ENCODE results near the gene SLC45A1. TPM values are rescaled to one million over a fixed set of nuclear protein-coding genes. Genes with fewer than 3 reads are reported as not detected.
A peak's percentile ranks its signal among the peaks of the same experiment; 100 is the strongest.
"Not testable (repeated sequence)": the region's sequence is repeated elsewhere in the genome, so short reads cannot be mapped to it uniquely, and the experiment has no call there.

Gene SLC45A1
- total RNA-seq, 1 donor from 2014 or later, result 2.5 TPM

- DNase-seq (ENCODE audit: low spot score) (no peak), ATAC-seq (no peak)
- intact Hi-C loops (cut with DNase I), result no loop called here
Measured at GRCh38 chr1:8376358-8376840, 58.5 kb downstream of the SLC45A1 start.

- intact Hi-C loops (cut with DNase I), result no loop called here
- DNase-seq (ENCODE audit: low spot score), result no peak
- ATAC-seq, result no peak
Measured at GRCh38 chr1:8377271-8377981, 59.5 kb downstream of the SLC45A1 start.

GRCh38 chr1:8378178-8378577 is 60.3 kb downstream of the SLC45A1 start:
- ATAC-seq (peak; percentile 72), DNase-seq (ENCODE audit: low spot score) (no peak)
- intact Hi-C loops (cut with DNase I), result no loop called here

DNA sequence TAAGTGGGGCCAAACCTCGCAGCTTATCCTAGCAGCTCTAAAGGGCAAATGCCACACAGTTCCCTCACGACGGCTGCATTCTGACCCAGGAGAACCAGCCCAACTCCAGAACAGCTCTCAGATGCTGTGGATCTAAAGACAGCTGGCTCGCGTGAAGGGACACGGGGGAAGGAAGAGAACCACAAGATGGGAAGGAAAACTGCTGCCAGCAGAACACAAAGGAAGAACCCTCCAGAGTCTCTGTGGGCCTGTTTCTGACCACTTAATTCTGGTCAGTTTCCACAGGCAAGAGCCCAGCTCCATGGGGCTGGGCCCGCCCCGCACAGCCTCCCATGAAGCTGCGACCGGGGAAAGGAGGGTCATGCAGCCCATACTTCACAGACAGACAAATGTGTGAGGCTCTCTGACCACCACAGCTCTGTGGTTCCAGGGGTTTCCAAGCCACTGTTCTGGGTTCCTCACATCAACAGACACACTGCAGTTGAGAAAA is 61.1 kb downstream of the SLC45A1 start:
- intact Hi-C loops (cut with DNase I), result no loop called here
- DNase-seq (ENCODE audit: low spot score) (no peak), ATAC-seq (peak; percentile 76)

- no peak for DNase-seq (ENCODE audit: low spot score)
- ATAC-seq, result peak; percentile 2
- intact Hi-C loops (cut with DNase I), result no loop called here
Measured at GRCh38 chr1:8379513-8380186, 61.7 kb downstream of the SLC45A1 start.

DNA sequence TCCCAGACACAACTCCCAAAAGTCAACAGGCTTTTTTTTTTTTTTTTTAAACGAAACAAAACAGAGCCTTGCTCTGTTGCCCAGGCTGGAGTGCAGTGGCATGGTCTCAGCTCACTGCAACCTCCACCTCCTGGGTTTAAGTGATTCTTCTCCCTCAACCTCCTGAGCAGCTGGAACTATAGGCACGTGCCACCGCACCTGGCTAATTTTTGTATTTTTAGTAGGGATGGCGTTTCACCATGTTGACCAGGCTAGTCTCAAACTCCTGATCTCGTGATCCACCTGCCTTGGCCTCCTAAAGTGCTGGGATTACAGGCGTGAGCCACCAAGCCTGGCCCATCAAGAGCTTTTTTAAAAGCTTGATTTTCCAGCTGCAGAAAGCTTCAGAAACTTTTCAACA is 62.4 kb downstream of the SLC45A1 start:
- ATAC-seq; DNase-seq (ENCODE audit: low spot score); intact Hi-C loops (cut with DNase I): not testable (repeated sequence)

GRCh38 chr1:8381618-8382017 is 63.7 kb downstream of the SLC45A1 start:
- DNase-seq (ENCODE audit: low spot score) (no peak), ATAC-seq (no peak)
- intact Hi-C loops (cut with DNase I), result no loop called here

DNA sequence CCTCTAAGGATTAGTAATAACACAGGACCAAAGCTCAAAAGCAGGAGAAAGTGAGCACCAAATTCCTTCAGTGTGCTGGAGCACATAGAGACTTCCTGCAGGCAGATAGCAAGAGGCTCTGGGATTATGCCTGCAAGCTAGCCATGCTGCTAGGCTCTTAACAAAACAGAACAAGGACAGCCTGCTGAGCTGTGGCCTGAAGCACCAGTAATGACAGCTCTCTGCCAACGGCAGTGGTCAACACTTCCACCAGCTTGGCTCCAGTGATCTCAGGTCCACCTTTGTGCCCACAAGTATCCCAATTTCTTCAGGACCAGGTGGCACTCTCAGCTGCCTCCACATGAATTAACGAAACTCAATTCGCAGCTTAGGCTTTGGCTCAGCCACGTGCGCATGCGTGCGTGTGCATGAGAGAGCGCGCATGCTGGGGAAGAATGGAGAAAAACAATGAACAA is 64.2 kb downstream of the SLC45A1 start:
- intact Hi-C loops (cut with DNase I), result no loop called here
- ATAC-seq (no peak), DNase-seq (ENCODE audit: low spot score) (no peak)

DNA sequence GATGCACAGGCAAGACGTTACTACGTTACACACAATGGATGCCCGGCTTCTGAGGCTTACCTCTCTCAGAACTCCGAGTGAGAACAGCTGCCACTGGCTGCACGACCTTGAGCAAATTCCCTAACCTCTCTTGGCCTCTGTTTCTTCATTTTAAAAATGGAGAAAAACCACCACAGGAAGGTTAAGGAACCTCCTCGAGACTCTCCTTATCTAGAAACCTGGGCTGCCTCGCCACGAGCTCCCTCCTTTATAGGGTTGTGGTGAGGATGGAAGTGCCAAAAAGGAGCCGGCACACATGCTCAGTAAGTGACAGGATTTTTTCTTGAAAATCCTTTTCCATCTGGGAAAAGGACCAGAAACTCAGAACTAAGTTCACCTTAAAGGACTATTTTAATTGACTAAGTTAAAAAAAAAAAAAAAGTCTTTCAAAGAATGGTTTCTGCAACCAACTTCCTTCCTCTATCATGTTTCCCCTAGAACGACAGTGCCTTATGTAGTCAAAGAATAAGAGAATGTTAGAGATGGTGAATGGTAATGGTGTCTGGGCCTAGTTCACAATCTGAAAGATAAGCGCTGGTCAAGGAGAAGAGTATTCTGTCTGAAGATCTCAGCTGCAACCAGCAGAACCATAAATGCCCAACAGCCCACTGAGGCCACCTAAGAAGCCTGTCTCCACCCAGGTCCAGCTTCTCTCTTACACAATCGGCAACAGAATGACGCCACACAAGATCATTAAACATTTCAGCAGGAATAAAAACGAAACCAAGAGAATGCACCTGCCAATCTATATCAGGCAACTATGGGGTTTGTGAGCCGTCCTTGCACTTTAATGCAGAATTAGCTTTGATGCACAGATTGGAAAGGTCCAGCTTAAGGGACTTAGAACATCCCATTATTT is 64.9 kb downstream of the SLC45A1 start:
- intact Hi-C loops (cut with DNase I), result no loop called here
- ATAC-seq, result no peak

DNA sequence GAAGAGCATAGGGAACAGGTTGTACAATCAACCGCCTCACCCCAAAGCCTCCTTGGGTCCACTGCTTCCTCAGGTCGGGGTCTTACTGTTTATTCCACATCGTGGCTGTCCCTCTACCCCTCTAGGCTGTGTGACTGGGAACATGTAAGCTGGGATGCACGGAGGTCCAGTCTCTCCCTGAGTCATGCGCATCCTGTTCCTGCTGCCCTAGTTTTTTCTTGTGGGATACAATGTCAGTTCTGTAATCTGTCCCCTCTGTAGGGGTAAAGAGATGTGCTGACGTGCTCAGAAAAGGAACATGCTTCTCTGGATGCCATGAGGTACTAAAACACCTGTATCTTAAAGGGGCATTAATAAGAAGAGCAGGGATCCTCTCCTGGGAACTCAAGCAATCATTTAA is 66.2 kb downstream of the SLC45A1 start:
- ATAC-seq (no peak), DNase-seq (ENCODE audit: low spot score) (no peak)
- intact Hi-C loops (cut with DNase I), result no loop called here

More for the DNA sequence above, 64.9 kb downstream of the SLC45A1 start:
- no peak for DNase-seq (ENCODE audit: low spot score)

- ATAC-seq (no peak), DNase-seq (ENCODE audit: low spot score) (no peak)
- intact Hi-C loops (cut with DNase I), result no loop called here
Measured at GRCh38 chr1:8384577-8384976, 66.7 kb downstream of the SLC45A1 start.

DNA sequence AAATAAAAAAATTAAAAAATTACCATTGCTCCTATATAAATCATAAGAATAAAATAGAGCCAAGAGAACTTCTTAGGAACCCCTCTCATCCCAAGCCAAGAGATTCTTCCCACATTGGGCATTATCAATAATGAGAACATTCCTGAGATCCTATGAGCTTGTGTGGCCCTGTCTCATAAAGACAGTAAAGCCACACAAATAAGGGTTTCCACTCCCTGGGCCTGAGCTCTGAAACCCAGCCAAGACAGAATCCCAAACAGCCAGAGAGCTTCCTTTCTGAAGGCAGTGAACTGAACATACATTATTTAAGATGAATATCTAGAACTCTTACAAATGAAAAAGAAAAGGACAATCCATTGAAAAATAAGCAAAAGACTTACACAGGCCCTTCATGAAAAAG is 68.3 kb downstream of the SLC45A1 start:
- DNase-seq (ENCODE audit: low spot score) (no peak), ATAC-seq (no peak)
- intact Hi-C loops (cut with DNase I), result no loop called here

- ATAC-seq, result no peak
- intact Hi-C loops (cut with DNase I), result no loop called here
- no peak for DNase-seq (ENCODE audit: low spot score)
Measured at GRCh38 chr1:8388732-8389562, 71.0 kb downstream of the SLC45A1 start.

DNA sequence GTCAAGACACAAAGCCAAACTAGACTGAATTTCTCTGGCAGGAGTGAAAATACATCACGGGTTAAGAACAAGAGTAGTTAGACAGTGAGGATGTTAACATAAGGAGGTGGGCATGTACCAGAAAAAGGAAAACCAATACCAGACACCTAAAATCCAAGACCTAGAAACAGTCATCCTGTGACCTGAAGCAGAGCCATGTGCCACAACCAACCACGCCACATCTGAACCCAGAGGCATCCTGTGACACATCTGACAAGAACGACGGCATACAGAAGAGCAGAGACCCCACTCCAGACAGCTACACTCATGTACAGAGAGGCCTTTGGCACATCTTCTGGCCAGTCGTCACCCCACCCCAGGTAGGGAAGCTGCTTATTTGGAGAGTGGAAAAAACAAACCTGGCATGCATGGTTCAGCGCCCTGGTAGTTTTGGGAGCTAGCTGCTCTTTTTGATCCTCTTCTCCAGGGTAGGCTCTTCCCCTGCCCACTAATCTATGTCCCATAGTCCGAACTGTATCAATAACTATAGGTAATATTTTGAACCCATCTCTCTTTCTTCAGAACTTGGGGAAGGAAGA is 72.1 kb downstream of the SLC45A1 start:
- intact Hi-C loops (cut with DNase I), result no loop called here
- peak; percentile 23 for ATAC-seq

DNA sequence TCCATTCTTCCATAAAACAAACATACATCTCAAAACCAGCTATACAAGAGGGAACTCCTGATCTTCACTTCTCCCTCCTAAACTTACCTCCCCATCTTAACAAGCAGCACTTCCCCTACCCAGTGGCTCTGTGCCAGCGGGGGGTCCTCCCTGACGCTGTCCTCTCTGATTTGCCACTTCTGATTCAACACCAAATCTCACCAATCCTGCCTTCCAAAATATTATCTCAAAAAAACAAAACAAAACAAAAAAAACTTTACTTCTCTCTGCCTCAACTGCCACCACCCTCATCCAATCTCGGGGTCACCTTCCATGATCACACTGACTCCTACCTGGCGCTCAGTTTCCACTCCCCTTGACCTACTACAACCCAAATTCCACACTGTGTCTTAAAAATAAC is 72.8 kb downstream of the SLC45A1 start:
- intact Hi-C loops (cut with DNase I), result no loop called here
- ATAC-seq, result no peak
- DNase-seq (ENCODE audit: low spot score), result no peak

More for the DNA sequence above, 72.1 kb downstream of the SLC45A1 start:
- DNase-seq (ENCODE audit: low spot score), result no peak

- DNase-seq (ENCODE audit: low spot score), result no peak
- no peak for ATAC-seq
- intact Hi-C loops (cut with DNase I), result no loop called here
Measured at GRCh38 chr1:8392522-8392921, 74.6 kb downstream of the SLC45A1 start.
